Measurements from ENCODE around the gene PEX14.
"Not testable (repeated sequence)": the region's sequence is repeated elsewhere in the genome, so short reads cannot be mapped to it uniquely, and the experiment has no call there.

PEX14 gene, protein sequence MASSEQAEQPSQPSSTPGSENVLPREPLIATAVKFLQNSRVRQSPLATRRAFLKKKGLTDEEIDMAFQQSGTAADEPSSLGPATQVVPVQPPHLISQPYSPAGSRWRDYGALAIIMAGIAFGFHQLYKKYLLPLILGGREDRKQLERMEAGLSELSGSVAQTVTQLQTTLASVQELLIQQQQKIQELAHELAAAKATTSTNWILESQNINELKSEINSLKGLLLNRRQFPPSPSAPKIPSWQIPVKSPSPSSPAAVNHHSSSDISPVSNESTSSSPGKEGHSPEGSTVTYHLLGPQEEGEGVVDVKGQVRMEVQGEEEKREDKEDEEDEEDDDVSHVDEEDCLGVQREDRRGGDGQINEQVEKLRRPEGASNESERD

DNA sequence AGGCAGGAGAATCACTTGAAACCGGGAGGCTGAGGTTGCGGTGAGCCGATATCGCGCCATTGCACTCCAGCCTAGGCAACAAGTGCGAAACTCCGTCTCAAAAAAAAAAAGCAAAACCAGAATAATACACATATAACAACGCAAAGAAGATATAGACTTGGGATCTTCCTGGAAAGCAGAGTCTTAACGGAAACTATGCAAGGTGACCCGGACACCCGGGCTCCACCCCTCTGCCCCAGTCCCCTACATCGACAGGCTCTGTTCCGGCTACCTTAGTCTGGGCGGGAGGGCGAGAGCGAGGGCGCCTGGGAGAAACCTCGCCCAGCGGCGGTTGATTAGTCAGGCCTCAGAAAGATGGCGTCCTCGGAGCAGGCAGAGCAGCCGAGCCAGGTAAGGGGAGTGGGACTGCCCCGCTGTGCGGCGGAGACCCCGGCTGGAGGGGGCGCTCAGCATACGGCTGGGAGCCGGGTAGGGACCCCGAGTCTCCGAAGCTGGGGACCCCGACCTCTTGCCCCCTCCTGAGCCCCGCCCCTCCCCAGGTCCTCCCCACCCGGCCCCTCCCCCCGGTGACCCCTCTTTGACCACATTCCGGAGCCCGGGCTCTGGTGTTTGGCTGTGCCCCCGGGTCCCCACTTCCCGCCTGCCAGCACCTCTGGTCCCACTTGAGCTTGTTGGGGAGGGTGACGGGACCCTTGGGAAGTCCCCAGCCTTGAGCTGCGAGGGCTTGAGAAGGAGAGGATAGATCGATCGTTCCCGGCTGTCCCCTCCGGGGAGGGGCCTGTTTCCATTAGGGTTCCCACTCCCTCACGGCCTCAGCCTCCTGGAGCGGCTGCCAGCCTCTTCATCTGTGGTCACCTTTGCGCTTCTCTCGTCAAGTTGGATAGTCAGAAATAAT, at the start of gene PEX14:
Gene PEX14 (plus strand): TSS at position 338 of the 895 bp plus-strand sequence. CDS start 17 bp downstream, at position 355.
- peak; percentile 89 to 90 for DNase-seq
- TF ChIP-seq GATA1 (IDR thresholded peaks at IDR 0.05; ENCODE audit: low read depth, low read length) (no peak), POLR2A (IDR thresholded peaks at IDR 0.05; ENCODE audit: low read length) (peak; percentile 55)

DNA sequence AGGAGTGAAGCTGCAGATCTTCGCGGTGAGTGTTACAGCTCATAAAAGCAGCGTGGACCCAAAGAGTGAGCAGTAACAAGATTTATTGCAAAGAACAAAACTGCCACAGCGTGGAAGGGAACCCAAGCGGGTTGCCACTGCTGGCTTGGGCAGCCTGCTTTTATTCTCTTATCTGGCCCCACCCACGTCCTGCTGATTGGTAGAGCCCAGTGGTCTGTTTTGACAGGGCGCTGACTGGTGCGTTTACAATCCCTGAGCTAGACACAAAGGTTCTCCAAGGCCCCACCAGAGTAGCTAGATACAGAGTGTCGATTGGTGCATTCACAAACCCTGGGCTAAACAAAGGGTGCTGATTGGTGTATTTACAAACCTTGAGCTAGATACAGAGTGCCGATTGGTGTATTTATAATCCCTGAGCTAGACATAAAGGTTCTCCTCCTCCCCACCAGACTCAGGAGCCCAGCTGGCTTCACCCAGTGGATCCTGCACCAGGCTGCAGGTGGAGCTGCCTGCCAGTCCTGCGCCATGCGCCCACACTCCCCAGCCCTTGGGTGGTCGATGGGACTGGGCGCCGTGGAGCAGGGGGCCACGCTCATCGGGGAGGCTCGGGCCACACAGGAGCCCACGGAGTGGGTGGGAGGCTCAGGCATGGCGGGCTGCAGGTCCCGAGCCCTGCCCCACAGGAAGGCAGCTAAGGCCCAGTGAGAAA, 48.8 kb upstream of the PEX14 start:
- not testable (repeated sequence) for DNase-seq

DNA sequence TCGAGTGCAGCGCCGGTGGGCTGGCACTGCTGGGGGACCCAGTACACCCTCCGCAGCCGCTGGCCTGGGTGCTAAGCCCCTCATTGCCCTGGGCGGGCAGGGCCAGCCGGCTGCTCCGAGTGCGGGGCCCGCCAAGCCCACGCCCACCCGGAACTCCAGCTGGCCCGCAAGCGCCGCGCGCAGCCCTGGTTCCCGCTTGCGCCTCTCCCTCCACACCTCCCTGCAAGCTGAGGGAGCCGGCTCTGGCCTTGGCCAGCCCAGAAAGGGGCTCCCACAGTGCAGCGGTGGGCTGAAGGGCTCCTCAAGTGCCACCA, 48.3 kb upstream of the PEX14 start:
- not testable (repeated sequence) for DNase-seq

DNA sequence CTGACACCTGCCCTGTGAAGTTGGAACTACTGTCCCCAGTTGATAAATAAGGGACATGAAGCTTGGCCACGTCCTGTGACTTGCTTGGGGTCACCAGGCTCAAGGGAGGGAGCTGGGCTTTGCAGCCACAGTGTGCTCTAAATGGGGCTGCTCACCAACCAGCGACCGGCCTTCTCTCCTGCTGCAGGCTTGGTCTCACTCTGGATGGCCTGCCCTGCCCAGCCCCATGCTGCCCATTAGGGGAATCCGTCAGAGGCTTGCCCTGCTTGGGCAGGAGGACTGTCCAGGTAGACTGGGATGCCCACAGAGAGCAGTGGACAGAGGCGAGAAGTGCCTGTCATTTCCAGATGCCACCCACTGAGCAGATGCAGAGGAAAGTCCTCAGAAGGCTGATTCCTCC, 45.8 kb upstream of the PEX14 start:
- TF ChIP-seq POLR2A (IDR thresholded peaks at IDR 0.05; ENCODE audit: low read length) = no peak
- no peak for TF ChIP-seq GATA1 (IDR thresholded peaks at IDR 0.05; ENCODE audit: low read depth, low read length)
- DNase-seq = peak in 1 of 2 experiments; percentile 21

DNA sequence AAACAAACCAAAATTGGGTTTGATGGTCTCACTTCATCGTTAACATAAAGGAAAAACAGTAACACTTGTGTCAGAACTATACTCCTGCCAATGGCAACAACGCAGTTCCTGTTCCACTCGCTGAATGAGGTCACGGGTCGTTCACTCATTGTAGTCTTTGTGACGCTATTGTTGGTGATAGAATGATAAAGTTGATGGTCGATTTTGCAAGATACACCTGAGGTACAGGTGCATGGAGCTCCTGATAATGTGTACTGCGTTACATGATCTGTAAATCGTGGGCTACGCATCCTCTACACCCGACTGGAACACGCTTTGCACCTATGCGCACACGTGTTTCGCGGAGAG, 44.9 kb upstream of the PEX14 start:
- no peak for DNase-seq
- TF ChIP-seq GATA1 (IDR thresholded peaks at IDR 0.05; ENCODE audit: low read depth, low read length) (no peak), POLR2A (IDR thresholded peaks at IDR 0.05; ENCODE audit: low read length) (no peak)

DNA sequence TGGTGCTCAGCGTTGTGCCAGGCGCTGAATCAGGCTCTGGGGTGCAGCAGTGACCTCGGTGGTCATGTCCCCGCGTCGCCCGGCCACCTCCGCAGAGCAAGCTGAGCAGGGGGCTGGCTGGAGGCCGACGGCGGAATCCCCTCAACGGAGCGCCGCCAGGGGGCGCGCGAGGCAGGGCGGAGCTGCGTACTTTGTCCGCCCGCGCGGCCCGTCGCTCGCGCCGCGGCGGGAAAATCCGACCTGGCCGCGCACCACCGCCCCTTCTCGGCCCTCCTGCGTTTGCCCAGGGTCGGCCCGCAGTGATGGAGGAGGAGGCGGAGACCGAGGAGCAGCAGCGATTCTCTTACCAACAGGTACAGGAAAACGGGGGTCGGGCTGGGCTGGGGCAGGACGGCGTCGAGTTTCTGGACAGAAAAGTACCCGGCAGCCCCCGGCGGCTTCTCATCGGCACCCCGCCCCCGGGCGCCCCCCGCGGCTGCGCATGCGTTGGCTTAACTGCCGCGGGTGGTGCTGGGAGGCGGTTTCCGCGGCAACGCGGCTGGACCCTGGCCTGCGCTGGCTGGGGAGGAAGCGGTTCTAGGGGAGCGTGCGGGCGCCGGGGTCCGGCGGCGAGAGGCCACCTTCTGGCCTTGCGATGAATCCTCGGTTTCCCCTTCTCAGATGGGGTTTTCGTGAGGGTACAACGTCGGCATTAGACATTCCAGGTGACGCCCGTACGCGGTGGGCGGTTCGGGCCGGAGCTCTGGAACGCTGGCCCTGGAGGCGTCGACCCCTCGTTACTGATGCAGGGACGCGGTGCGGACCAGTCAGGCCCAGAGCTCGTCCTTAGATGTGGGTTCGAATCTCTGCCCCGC, 44.3 kb upstream of the PEX14 start, which contains the start of gene CENPS:
Gene CENPS (plus strand): TSS at position 218 of the 854 bp plus-strand sequence. CDS start 85 bp downstream, at position 303.
- TF ChIP-seq POLR2A (IDR thresholded peaks at IDR 0.05; ENCODE audit: low read length) (peak; percentile 73), GATA1 (IDR thresholded peaks at IDR 0.05; ENCODE audit: low read depth, low read length) (no peak)
- peak; percentile 92 to 95 for DNase-seq

DNA sequence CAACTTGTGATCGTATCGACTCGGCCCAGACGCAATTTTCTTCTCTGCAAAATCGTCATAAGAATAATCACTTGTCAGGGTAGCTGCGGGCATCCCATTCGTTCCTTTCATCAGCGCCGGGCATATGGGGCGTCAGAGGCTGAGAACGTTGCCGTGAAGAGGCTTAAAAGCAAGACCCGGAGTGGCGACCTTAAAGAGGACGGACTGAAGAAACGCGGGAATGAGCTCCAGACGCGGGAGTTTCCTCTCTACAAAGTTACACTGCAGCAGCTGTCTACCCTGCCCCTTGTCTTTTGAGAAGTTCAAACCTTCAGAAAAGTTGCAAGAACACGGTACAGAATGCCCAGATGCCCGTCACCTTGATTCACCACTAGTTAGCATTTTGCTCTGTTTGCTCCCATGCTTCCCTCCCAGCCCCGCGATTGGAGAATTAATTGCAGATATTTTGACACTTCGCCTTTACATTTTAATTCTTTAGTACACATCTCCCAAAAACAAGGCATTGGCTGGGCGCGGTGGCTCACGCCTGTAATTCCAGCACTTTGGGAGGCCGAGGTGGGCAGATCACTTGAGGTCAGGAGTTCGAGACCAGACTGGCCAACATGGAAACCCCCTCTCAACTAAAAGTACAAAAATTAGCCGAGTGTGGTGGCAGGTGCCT, 43.5 kb upstream of the PEX14 start:
- DNase-seq = peak in 1 of 2 experiments; percentile 68
- TF ChIP-seq GATA1 (IDR thresholded peaks at IDR 0.05; ENCODE audit: low read depth, low read length) (no peak), POLR2A (IDR thresholded peaks at IDR 0.05; ENCODE audit: low read length) (no peak)

DNA sequence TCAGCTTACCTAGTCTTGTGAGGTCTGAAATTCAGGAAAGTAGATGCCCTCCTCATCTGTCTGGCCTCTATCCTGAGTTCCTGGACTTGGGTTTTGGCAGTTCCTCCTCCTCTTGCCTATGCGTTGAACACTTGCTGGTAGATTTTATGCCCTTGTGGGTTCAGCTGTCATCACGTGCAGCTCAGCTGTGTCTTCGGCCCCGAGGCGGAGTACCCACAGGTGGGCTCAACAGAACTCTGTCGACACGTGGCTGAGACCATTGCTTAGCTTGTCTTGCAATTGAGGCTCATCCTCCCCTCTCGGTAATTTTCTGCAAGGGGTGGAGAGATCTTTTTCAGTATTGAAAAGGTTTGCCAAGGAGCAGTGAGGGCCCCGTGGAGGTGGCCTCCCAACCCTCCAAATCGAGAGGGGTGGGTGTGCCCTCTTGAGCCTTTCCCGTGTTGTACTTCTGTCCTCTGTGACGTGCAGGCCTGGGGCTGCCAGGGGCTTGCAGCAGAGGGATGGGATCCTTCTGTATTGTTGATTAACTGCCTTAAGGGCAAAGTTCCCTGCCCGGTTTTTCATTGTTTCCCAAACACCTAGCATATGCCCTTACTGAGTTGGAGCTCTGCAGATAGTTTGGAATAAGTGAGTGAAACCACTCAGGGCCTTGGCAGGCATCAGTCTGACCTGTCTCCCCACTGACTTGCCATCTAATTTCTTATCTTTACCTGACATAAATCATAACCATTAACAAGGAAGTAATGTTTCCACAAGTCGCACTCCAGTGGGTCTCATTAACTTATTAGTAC, 41.6 kb upstream of the PEX14 start:
- TF ChIP-seq POLR2A (IDR thresholded peaks at IDR 0.05; ENCODE audit: low read length) (no peak), GATA1 (IDR thresholded peaks at IDR 0.05; ENCODE audit: low read depth, low read length) (no peak)

DNA sequence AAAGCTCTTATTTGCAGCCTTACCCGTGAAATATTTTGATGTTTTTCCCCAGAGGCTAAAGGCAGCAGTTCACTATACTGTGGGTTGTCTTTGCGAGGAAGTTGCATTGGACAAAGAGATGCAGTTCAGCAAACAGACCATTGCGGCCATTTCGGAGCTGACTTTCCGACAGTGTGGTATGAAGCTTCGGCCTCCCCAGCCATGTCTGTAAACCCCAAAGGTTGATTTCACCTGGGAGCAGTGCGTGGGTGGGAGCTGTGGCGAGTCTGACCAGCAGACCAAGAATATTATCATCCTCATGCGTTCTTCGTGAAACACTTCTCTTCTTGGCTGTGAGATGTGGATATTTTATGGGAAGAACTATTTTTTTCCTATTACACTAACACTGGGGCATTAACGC, 41.0 kb upstream of the PEX14 start:
- DNase-seq = no peak
- TF ChIP-seq POLR2A (IDR thresholded peaks at IDR 0.05; ENCODE audit: low read length) = no peak
- TF ChIP-seq GATA1 (IDR thresholded peaks at IDR 0.05; ENCODE audit: low read depth, low read length) = no peak

More for the DNA sequence above, 41.6 kb upstream of the PEX14 start:
- DNase-seq = no peak

DNA sequence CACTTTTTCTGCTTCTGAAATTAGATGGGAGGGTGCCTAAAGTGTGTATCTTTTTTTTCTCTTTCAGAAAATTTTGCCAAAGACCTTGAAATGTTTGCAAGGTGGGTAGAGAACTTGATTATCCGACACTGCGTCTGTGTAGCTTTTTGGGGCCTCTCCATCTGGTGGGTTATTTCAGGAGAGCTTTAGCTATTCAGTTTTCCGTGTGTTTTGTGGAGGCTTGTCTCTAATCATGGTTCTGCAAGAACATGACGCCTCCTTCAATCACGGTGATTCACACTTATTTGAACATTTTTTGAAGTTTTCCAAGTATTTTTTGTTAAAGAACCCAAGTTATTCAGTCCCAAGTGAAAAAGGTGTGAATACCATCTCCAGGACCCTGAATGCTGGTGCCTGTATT, 40.2 kb upstream of the PEX14 start:
- DNase-seq = no peak
- TF ChIP-seq GATA1 (IDR thresholded peaks at IDR 0.05; ENCODE audit: low read depth, low read length) = no peak
- no peak for TF ChIP-seq POLR2A (IDR thresholded peaks at IDR 0.05; ENCODE audit: low read length)

DNA sequence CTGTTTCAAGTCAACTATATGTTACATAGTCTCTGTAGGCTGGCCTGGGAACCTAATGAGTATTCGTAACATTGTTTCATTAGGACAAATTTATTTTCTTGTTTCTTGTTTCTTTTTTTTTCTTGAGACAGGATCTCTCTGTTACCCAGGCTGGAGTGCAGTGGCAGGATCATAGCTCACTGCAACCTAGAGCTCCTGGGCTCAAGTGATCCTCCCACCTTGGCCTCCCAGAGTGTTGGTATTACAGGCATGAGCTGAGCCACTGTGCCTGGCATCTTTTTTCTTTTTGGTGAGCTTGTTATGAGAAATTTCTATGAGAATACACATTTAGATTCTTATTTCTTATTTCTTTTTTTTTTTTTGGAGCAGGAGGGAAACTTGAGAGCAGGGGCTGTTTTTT, 37.7 kb upstream of the PEX14 start:
- TF ChIP-seq POLR2A (IDR thresholded peaks at IDR 0.05; ENCODE audit: low read length) = no peak
- no peak for TF ChIP-seq GATA1 (IDR thresholded peaks at IDR 0.05; ENCODE audit: low read depth, low read length)
- no peak for DNase-seq

DNA sequence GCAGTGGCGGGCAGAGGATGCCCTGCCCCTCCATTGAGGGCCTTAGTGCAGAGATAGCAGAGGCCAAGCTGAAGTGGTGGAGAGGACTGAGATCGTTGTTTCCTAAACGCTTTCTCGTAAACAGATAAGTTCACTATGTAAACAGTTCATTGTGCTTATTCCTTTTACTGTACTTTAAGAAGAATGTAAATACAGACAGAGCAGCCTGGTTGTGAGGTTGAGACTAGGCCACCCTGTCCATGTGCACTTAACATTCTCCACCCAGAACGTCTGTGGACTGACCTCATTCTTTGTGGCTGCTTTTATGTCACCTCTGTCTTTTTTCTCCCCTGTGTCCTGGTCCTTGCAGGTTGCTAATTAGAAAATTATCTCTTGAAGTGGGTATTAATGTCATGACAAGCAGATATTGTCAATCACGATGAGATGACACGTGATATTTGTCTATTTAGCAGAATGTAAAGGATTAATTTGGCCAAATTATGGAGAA, 36.0 kb upstream of the PEX14 start:
- no peak for TF ChIP-seq GATA1 (IDR thresholded peaks at IDR 0.05; ENCODE audit: low read depth, low read length)
- TF ChIP-seq POLR2A (IDR thresholded peaks at IDR 0.05; ENCODE audit: low read length) = no peak
- DNase-seq = no peak

All from erythroblast (primary cell).